Esophagus (tissue), 2 donors: ENCODE data around the gene SFT2D1. TPM values are rescaled to one million over a fixed set of nuclear protein-coding genes. Genes with fewer than 3 reads are reported as not detected.
A peak's percentile ranks its signal among the peaks of the same experiment; 100 is the strongest.

ENCODE experiments used
- H3K27ac ChIP-seq, 2 donors: one replicate each; pipeline ENCODE4 v1.5.1; 2013; ENCODE audit warnings: low read depth in 2 of 2, mild to moderate bottlenecking in 2 of 2, inconsistent platforms in 1 of 2, low read length in 1 of 2, moderate library complexity in 1 of 2
- H3K27me3 ChIP-seq, 2 donors: one replicate each; pipeline ENCODE4 v1.6.1; 2013; ENCODE audit warnings: low read length in 2 of 2, control low read depth in 1 of 2, mild to moderate bottlenecking in 1 of 2; ENCODE audit not compliant: insufficient read depth in 2 of 2, control insufficient read depth in 1 of 2
- H3K36me3 ChIP-seq, 2 donors: one replicate each; pipeline ENCODE4 v1.6.1; 2013; ENCODE audit warnings: low read length in 1 of 2; ENCODE audit not compliant: control insufficient read depth in 2 of 2, insufficient read depth in 2 of 2
- H3K4me1 ChIP-seq, 2 donors: one replicate each; pipeline ENCODE4 v1.6.1; 2013; ENCODE audit warnings: low read length in 1 of 2; ENCODE audit not compliant: control insufficient read depth in 2 of 2, insufficient read depth in 2 of 2
- H3K4me3 ChIP-seq, 2 donors: one replicate each; pipeline ENCODE4 v1.5.1; 2013; ENCODE audit warnings: low read length in 2 of 2, mild to moderate bottlenecking in 2 of 2, low read depth in 1 of 2, moderate library complexity in 1 of 2
- H3K9me3 ChIP-seq, 2 donors: one replicate each; pipeline ENCODE4 v1.6.1; 2013; ENCODE audit warnings: mild to moderate bottlenecking in 2 of 2, low read depth in 1 of 2, low read length in 1 of 2, moderate library complexity in 1 of 2; ENCODE audit not compliant: control insufficient read depth in 2 of 2, insufficient read depth in 1 of 2
- WGBS, 2 donors: extraction: QIAGEN DNeasy Blood & Tissue Kit; methylation state at CpG; one replicate each; pipeline ENCODE4 v1.1.7; 2013; 5-methylcytosine and 5-hydroxymethylcytosine counted together
- polyA plus RNA-seq, 2 donors: library from polyadenylated mRNA; stranded (reverse); fragments of 200-250 nt; gene quantifications; one replicate each; pipeline ENCODE4 v1.2.3, GENCODE V29; 2013
- donor health status: healthy with polysubstance abuse.
- donor health status: Bipolar disorder and iron deficiency.

SFT2D1 gene
- polyA plus RNA-seq, 2 donors, result 37.3 to 42.4 TPM

DNA sequence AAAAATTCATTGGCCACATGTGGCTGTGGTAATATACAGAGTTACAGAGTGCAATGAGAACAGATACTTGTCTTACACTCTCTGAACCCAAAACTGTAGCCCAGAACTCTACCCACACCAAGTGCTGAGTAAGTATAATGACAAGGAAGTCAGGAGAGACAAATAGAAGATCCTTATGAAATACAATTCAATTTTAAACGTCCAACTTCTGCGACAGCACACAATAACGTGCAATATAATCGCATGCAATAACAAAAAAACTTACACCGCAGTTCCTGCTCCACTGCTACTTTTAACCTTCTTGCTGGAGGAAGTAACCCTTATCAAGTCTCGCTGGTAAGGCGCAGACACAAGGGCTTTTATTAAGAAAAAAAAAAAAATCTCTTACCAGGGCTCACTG, 881 bp downstream of the SFT2D1 start:
- Histone ChIP-seq H3K27ac (no peak overlapping the region), H3K36me3 (peaks cover 0 to 5% of the 10 kb centered on the region in 2 donors), H3K27me3 (no peaks in the 10 kb centered on the region), H3K9me3 (no peaks in the 10 kb centered on the region), H3K4me1 (peaks cover 4 to 12% of the 10 kb centered on the region in 2 donors), H3K4me3 (peak overlapping the region; percentile 94 to 100)
- WGBS, 2 donors, result 23 to 34% methylated on average over 7 of the region's 7 CpGs

GRCh38 chr6:166338854-166339253, 3.5 kb downstream of the SFT2D1 start:
- H3K9me3 ChIP-seq, result no peaks in the 10 kb centered on the region
- H3K27me3 ChIP-seq, result no peaks in the 10 kb centered on the region
- H3K36me3 ChIP-seq, result peaks cover 0 to 5% of the 10 kb centered on the region in 2 donors
- WGBS, 2 donors, result 95 to 96% methylated on average over 9 of the region's 9 CpGs
- peaks cover 4 to 12% of the 10 kb centered on the region in 2 donors for H3K4me1 ChIP-seq
- no peak overlapping the region for H3K4me3 ChIP-seq
- H3K27ac ChIP-seq, result no peak overlapping the region

DNA sequence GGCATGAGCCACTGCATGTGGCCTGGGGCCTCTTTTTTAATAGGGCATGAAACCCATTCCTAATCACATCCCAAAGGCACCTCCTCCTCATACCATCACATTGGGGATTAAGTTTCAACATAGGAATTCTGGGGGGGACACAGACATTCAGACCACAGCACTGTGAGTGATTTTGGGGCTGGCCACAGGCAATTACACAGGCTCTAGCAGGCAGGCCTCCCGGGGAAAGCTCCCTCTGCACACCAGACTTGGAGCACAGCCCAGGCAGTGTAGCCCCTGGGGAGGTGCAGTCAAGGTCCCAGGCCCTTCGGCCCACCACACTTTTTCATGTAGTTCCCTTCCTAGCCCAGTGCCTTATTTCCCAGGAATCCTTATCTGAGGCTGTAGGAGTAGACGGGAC, 5.5 kb downstream of the SFT2D1 start:
- peaks cover 0 to 5% of the 10 kb centered on the region in 2 donors for H3K36me3 ChIP-seq
- WGBS, 2 donors, result 81 to 89% methylated on average over 3 of the region's 3 CpGs
- H3K9me3 ChIP-seq, result no peaks in the 10 kb centered on the region
- H3K4me1 ChIP-seq, result peaks cover 0 to 15% of the 10 kb centered on the region in 2 donors
- H3K27ac ChIP-seq, result no peak overlapping the region
- H3K27me3 ChIP-seq, result no peaks in the 10 kb centered on the region
- no peak overlapping the region for H3K4me3 ChIP-seq

- Histone ChIP-seq H3K27me3 (no peaks in the 10 kb centered on the region), H3K36me3 (peaks cover under 1 to 5% of the 10 kb centered on the region in 2 donors), H3K9me3 (no peaks in the 10 kb centered on the region), H3K27ac (no peak overlapping the region), H3K4me1 (peaks cover under 1 to 16% of the 10 kb centered on the region in 2 donors), H3K4me3 (no peak overlapping the region)
- 73 to 74% methylated on average over 11 of the region's 11 CpGs for WGBS, 2 donors
Observed at GRCh38 chr6:166335378-166336302, 6.7 kb downstream of the SFT2D1 start.

GRCh38 chr6:166334878-166335277, 7.5 kb downstream of the SFT2D1 start:
- no peaks in the 10 kb centered on the region for H3K9me3 ChIP-seq
- peaks cover 4 to 5% of the 10 kb centered on the region in 2 donors for H3K36me3 ChIP-seq
- H3K4me3 ChIP-seq, result no peak overlapping the region
- H3K27ac ChIP-seq, result no peak overlapping the region
- H3K4me1 ChIP-seq, result peaks cover 3 to 15% of the 10 kb centered on the region in 2 donors
- H3K27me3 ChIP-seq, result no peaks in the 10 kb centered on the region
- 92 to 95% methylated on average over 8 of the region's 8 CpGs for WGBS, 2 donors

DNA sequence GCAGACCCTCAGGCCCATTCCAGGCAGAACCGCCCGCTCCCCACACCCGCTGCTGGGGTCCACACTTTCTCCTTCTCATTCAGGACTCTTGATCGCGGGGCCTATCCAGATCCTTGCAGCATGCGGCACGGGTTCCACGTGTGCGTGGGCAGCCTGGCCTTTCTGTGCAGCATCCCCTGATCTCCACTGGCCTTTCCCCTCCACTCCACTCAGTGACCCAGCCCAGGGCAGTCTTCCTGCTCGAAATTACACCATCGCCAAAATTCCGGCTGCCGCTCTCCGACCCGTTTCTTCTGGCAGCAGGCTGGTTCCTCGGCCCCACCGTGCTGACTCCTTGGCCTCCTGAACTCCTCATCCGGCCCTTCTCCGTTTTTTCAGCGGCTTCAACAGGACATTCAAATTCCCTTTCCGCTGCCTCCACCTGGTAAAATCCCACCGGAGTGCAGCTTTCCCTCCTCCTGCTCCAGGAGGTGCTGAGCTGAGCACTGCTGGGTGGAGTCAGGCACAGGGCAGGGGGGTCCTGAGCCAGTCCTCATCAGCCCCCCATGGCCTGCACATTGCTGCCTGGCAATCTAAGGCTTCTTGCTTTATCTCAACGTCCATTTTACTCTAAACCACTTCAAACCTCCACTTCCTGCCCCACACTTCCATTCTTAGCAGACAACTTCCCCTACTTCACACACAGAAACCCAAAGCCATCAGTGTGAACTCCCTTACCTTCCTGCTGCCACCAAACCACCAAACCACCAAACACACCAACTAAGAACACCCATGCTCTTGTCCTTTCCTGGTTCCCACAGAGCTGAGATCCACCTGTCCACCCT, 9.0 kb downstream of the SFT2D1 start:
- Histone ChIP-seq H3K27ac (no peak overlapping the region), H3K9me3 (no peaks in the 10 kb centered on the region), H3K27me3 (no peaks in the 10 kb centered on the region), H3K4me1 (peaks cover 3 to 6% of the 10 kb centered on the region in 2 donors), H3K36me3 (peaks cover 4 to 5% of the 10 kb centered on the region in 2 donors), H3K4me3 (no peak overlapping the region)
- WGBS, 2 donors, result 87% methylated on average over 23 of the region's 23 CpGs

DNA sequence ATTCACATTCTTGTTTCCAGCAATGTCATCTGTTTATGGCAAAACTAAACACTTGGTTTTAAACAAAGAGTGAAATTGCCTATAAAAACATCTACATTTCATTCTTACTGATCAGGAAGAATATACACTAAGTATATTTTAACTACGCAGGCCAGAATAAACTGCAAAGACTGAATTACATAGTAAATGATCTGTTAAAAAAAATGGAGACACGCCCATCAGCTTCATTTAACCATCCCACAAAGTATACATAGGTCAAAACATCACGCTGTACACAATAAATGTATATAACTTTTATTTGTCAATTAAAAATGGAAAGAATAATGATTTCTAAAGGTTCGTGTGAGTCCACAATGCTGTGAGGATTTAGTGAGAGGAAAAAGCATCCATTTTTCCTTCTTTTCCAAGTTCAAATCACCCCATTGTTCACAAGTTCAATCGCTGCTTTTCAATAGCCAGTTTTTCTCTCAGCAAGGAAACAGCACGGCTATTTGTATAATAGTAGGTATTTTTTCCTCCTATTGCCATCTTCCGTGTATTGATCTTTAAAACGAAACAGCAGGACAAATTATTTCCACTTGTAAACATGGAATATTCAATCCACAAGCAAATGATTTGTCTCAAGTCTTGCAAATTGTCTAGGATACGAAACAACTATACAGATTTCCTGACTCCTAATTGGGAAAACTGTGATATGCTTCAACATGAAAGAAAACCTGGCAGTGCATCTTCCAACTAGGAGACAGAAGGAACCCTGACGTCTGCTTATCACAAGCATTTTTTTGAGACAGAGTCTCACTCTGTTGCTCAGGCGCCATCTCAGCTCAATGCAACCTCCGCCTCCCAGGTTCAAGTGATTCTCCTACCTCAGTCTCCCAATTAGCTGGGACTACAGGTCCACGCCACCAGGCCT, 10.6 kb downstream of the SFT2D1 start:
- no peak overlapping the region for H3K4me3 ChIP-seq
- H3K27me3 ChIP-seq, result no peaks in the 10 kb centered on the region
- H3K27ac ChIP-seq, result no peak overlapping the region
- H3K9me3 ChIP-seq, result no peaks in the 10 kb centered on the region
- 76 to 77% methylated on average over 13 of the region's 13 CpGs for WGBS, 2 donors
- H3K4me1 ChIP-seq, result peaks cover 3 to 6% of the 10 kb centered on the region in 2 donors
- H3K36me3 ChIP-seq, result peaks cover 3 to 4% of the 10 kb centered on the region in 2 donors

- WGBS, 2 donors, result 43 to 53% methylated on average over 11 of the region's 11 CpGs
- H3K27ac ChIP-seq, result no peak overlapping the region
- H3K9me3 ChIP-seq, result no peaks in the 10 kb centered on the region
- H3K27me3 ChIP-seq, result no peaks in the 10 kb centered on the region
- H3K4me3 ChIP-seq, result no peak overlapping the region
- H3K4me1 ChIP-seq, result peaks cover 3 to 6% of the 10 kb centered on the region in 2 donors
- peaks cover 4 to 6% of the 10 kb centered on the region in 2 donors for H3K36me3 ChIP-seq
Observed at GRCh38 chr6:166330612-166331011, 11.7 kb downstream of the SFT2D1 start.
